Stimulated activated CD4-positive, alpha-beta T cell treated with anti-CD3 and anti-CD28 coated beads, Interleukin-2, amount 100 ng/mL, for 4 hours (primary cell): ENCODE results near the gene CDHR2.
"Not testable (repeated sequence)": the region's sequence is repeated elsewhere in the genome, so short reads cannot be mapped to it uniquely, and the experiment has no call there.

Source experiments
- DNase-seq: peaks from one replicate; pipeline ENCODE4 v3.0.0-alpha.2; 2020; ENCODE audit warnings: low read depth

Gene CDHR2

DNA sequence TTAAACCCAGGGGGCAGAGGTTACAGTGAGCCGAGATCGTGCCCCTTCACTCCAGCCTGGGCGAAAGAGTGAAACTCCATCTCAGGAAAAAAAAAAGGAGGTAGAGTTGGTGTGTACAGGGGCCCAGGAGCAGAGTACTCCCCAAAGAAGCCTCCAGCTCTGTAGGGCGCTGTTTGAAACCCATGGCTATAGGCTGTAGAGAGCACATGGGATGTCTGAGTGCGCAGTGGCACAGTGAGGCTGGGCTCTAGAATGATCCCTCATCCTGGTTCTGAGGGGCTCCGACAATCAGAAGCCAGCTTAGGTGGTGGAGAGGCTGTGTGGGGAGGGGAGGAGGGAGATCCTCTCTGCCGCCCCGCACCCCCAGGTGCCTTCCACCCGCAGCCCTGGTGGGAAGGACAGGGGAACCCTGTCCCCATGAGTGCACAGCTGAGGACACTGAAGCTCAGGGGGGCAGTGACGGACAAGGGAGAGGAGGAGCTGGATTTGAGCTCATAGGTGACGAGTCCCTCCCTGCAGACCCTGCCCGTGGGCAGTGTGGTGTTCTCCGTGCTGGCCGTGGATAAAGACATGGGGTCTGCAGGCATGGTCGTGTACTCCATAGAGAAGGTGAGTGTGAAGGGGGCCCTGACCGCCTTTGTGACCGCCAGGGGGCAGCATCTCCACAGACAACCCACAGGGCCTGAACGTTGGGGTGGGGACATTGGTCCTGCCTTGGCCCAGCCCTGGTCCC, 24.6 kb downstream of the CDHR2 start:
- peak; percentile 65 for DNase-seq

DNA sequence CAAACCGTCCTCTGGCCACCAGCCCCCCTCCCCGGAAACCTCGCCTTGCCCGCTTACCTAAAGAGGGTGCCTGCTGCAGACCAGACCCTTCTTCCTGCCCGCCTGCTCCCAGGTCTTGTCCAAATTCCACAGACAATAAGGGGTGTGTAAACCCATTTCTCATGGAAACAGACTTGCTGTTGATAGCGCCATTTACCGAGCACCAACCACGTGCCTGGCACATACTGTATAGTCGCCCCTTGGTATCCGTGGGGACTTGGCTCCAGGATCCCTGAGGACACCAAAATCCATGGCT, 25.1 kb downstream of the CDHR2 start:
- no peak for DNase-seq

DNA sequence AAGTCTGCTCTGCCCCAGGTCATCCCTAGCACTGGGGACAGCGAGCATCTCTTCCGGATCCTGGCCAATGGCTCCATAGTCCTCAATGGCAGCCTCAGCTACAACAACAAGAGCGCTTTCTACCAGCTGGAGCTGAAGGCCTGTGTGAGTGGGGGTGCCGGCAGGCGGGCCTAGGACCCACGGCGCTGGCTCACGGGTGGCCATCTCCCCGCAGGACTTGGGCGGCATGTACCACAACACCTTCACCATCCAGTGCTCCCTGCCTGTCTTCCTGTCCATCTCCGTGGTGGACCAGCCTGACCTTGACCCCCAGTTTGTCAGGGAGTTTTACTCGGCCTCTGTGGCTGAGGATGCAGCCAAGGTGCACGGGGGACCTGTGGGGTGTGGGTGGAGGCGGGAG, 25.9 kb downstream of the CDHR2 start:
- DNase-seq: no peak

DNA sequence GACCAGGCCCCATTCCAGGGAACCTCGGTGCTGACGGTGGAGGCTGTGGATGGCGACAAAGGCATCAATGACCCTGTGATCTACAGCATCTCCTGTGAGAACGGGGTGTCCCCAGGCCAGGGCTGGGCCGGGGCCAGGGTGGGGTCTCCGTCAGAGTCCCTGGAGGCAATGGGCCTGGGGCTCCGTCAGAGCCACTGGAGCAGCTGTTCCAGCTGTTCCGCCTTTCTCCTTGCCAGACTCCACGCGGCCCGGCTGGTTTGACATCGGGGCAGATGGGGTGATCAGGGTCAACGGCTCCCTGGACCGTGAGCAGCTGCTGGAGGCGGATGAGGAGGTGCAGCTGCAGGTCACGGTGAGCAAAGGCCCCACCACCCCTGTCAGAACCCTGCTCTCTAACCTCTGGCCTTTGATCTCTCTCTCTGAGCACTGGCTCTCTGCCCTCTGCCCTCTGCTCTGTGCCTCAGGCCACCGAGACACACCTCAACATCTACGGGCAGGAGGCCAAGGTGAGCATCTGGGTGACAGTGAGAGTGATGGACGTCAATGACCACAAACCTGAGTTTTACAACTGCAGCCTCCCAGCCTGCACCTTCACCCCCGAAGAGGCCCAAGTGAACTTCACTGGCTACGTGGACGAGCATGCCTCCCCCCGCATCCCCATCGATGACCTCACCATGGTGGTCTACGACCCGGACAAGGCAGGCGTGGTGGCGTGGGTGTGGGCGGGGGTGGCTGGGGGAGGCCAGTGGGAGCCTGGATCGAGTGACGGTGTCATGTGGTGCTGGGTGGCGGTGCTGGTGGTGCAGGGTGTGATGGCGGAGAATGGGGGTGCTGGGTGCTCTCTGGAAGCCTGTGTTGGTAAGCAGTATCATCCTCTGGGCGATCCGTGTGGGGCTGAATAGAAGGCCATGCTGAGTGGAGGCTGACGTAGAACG, 26.6 kb downstream of the CDHR2 start:
- no peak for DNase-seq

DNA sequence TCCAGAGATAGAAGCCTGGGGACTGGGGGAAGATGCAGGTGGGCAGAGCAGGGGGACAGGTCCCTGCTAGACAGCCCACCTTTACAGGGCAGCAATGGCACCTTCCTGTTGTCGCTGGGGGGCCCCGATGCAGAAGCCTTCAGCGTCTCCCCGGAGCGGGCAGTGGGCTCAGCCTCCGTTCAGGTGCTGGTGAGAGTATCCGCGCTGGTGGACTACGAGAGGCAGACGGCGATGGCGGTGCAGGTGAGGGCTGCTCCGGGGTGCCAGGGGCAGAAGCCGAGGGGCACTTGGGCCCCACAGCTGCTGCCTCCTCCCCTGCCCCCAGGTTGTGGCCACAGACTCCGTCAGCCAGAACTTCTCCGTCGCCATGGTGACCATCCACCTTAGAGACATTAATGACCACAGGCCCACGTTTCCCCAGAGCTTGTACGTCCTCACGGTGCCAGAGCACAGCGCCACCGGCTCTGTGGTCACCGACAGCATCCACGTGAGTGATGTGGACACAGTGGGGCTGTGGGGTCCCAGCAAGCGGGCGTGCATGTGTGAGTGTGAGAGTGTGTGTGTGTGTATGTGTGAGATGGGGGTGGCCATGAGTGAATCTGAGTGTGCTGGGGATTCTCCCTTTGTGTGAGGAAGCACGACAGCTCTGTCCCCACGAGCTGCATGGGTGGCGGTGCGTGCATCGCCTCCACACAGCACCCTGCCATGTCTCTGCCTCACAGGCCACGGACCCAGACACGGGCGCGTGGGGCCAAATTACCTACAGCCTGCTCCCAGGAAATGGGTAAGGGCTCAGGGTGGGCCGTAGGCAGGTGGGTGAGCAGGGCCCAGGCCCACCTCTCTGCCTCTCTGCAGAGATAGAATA, 28.4 kb downstream of the CDHR2 start:
- DNase-seq: no peak

DNA sequence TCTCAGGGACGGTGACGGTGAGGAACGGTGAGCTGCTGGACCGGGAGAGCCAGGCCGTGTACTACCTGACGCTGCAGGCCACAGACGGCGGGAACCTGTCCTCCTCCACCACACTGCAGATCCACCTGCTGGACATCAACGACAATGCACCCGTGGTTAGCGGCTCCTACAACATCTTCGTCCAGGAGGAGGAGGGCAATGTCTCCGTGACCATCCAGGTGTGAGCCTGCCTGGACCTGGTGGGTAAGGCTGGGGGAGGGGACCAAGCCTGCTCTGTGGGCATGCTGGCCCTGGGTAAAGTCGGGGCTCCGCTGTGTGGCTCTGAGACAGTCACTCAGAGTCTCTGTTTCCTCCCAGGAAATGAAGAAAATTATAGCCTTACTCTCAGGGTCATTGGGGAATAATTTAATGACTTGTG, 29.3 kb downstream of the CDHR2 start:
- peak; percentile 13 for DNase-seq

DNA sequence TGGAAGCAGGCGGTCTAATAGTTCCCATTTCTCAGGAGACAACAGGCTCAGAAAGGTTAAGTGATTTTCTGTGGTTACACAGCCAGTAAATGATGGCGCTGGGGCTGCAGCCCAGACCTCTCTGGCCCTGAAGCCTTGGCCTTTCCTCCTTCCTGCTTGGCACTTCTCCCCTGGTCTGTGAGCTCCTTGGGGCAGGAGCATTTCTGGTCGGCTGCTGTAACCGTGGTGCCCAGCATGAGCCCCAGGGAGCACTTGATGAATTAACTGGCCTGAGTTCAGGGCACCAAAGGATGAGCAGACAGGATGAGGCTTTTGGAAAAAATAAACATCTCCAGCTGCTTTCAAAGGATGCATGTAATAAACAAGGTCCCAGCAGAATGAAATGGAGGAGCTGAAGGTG, 30.2 kb downstream of the CDHR2 start:
- no peak for DNase-seq

DNA sequence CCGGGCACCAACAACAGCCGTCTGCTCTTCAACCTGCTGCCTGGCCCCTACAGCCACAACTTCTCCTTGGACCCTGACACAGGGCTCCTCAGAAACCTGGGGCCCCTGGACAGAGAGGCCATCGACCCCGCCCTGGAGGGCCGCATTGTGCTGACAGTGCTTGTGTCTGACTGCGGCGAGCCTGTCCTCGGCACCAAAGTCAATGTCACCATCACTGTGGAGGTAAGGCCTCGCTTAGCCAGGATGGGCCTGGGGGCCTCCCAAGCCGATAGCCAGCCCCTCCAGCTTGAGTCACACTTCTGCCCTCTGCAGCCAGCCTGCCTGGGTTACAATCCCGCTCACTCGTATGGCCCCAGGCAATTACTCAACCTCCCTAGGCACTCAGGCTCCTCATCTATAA, 32.2 kb downstream of the CDHR2 start:
- DNase-seq: no peak

DNA sequence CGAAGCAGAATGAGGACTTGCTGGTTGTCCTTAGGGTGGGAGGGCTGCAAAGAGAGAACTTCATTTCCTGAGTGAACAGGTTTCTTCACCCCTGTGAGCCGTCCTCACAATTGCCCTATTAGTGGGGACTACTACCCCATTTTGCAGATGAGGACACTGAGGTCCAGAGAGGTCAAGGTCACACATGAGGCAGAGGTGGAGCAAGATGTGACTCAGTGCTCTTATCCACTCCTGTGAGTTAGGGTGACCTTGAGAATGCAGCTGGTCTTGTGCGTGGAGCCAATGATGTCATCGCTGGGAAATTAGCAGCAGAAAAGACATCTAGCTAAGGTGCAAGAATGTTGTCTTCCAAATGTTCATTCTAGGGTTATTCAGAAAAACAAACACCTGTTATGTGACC, 33.9 kb downstream of the CDHR2 start:
- DNase-seq: no peak

DNA sequence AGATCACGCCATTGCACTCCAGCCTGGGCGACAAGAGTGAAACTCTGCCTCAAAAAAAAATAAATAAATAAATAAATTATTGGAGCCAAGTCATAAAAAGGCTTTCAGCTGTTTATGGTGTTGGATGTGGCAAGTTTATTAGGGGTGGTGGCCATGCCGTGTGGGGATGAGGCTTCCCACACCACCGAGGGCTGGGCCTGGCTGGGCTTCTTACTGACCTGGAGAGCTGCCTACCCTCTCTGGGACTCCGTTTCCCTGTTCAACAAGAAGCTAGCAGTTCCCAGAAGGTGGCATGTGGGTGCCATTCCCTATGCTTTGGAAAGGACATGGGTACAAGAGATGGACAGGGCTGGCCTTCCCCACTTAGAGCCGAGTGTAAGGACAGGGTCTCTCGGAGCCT, 38.3 kb downstream of the CDHR2 start:
- no peak for DNase-seq

DNA sequence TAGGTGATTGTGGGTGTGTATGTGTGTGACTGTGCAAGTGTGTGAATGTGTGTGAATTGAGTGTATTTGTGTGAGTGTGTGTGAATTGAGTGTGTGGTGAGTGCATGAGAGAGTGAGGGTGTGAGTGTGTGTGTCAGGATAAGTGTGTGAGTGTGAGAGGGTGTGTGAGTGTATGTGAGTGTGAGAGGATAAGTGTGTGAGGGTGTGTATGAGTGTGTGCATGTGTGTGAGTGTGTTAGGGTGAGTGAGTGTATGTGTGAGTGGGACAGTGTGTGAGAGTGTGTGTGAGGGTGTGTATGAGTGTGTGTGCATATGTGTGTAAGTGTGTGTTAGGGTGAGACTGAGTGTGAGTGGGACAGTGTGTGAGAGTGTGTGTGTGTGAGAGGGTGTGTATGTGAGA, 39.2 kb downstream of the CDHR2 start:
- DNase-seq: no peak

DNA sequence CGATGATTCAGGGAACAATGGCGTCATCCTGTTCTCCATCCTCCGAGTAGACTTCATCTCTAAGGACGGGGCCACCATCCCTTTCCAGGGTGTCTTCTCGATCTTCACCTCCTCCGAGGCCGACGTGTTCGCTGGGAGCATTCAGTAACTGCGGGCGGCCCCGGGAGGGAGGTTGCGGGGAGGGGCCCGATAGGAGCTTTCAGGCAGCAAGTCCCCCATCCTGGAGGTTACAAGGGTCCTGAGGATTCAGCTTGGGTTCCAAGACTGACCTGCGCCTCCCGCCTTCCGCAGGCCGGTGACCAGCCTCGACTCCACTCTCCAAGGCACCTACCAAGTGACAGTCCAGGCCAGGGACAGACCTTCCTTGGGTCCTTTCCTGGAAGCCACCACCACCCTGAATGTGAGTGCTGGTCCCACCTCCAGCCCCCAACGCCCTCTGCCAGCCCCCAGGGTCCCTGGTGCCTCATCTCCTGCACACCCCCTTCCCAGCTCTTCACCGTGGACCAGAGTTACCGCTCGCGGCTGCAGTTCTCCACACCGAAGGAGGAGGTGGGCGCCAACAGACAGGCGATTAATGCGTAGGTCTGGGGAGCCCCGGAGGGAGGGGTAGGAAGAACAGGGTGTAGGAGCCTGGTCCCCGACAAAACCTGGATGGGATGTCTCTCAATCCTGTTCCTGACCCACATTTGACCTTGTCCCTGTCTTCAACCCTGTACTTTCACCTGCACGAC, 40.1 kb downstream of the CDHR2 start:
- no peak for DNase-seq

DNA sequence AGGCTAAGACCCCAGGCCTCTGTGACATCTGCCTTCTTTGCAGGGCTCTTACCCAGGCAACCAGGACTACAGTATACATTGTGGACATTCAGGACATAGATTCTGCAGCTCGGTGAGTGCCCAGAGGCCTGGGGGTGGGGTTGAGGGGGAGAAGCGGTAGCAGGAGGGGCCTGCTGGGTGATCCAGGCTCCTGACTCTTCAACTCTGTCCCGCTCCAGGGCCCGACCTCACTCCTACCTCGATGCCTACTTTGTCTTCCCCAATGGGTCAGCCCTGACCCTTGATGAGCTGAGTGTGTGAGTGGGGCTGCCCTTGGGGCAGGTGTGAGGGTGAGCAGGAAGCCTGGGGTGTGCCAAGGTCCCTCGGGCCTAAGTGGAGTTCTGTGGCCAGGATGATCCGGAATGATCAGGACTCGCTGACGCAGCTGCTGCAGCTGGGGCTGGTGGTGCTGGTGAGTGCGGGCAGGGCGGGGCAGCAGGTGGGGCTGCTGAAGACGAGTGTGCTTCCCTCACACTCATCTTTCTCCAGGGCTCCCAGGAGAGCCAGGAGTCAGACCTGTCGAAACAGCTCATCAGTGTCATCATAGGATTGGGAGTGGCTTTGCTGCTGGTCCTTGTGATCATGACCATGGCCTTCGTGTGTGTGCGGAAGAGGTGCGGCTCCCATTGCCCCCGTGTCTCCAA, 41.0 kb downstream of the CDHR2 start:
- DNase-seq: no peak

DNA sequence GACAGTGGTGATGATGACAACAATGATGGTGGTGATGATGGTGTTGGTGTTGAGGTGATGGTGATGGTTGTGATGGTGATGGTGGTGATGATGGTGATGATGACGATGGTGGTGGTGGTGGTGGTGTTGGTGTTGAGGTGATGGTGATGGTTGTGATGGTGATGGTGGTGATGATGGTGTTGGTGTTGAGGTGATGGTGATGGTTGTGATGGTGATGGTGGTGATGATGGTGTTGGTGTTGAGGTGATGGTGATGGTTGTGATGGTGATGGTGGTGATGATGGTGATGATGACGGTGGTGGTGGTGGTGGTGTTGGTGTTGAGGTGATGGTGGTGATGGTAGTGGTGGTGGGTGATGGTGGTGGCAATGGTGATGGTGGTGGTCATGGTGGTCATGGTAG, 42.5 kb downstream of the CDHR2 start:
- DNase-seq: not testable (repeated sequence)

DNA sequence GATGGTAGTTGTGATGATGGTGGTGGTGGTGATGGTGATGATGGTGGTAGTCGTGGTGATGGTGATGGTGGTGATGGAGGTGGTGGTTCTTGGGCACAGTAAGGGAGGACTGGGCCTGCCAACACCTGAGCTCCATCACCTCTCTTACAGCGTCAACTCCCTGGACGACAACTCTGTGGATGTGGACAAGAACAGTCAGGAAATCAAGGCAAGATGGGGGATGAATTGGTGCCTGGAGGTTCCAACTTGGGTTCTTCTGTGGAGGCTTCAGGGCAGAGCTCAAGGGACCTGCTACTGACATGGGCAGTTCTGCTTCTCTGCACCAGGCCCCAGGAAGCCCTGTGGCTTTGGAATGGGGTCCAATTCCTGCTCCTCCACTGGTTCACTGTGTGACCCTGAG, 43.4 kb downstream of the CDHR2 start:
- no peak for DNase-seq

DNA sequence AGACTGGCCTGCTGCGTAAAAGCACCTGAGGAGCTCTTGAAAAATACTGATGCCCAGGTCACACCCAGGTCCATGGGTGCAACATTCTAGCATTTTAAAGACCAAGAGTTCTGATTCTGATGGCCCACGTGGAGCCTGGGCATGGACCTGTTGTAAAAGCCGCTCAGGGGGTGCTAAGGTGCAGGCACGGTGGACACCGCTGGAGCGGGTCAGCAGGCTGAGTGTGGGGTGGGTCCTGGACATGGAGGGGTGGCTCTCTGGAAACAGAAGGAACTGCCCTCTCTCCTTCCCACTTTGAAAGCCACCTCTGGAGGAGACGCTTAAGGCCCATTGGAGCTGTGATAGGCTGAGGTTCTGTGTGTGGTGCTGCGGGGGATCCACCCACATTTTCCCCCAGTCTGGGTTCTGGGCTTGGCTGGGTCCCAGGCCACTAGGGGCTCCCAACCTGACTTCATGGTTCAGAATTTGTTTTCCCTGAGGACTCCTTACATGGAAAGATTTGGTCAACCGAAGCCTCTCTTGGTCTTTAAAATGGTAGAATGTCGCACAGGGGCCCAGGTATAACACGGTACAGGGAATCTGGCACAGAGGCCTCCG, 44.2 kb downstream of the CDHR2 start:
- DNase-seq: no peak

DNA sequence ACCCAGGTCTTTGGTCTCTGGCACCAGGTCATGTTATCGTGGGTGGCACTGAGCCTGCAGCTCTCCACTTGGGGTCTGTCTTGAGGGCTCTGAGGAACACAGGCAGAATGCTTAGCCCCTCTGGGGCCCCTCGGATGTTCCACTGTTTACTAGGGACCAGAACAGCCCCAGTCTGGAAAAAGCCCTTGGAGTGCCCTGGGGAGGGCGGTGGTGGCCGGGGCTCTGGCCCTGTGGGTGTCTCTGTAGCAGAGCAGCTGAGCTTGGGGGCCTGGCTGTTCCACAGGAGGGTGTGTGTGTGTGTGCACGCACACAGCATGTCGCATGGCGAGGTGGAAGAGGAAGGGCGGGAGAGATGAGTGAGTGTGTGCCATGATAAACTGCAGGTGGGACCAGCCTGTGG, 45.4 kb downstream of the CDHR2 start:
- DNase-seq: no peak

DNA sequence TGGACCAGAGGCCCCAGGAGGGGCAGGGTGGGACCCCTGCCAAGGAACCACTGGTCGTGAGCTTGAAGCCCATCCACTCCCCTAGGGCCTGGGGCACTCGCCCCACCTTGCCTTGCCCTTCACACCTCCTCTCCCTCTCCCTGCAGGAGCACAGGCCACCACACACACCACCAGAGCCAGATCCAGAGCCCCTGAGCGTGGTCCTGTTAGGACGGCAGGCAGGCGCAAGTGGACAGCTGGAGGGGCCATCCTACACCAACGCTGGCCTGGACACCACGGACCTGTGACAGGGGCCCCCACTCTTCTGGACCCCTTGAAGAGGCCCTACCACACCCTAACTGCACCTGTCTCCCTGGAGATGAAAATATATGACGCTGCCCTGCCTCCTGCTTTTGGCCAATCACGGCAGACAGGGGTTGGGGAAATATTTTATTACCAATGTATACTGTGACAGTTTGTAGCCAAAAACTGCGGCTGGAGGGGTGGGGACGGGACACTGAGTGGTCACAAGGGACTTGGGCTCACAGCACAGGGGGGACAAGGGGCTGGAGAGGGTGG, 46.3 kb downstream of the CDHR2 start:
- no peak for DNase-seq

DNA sequence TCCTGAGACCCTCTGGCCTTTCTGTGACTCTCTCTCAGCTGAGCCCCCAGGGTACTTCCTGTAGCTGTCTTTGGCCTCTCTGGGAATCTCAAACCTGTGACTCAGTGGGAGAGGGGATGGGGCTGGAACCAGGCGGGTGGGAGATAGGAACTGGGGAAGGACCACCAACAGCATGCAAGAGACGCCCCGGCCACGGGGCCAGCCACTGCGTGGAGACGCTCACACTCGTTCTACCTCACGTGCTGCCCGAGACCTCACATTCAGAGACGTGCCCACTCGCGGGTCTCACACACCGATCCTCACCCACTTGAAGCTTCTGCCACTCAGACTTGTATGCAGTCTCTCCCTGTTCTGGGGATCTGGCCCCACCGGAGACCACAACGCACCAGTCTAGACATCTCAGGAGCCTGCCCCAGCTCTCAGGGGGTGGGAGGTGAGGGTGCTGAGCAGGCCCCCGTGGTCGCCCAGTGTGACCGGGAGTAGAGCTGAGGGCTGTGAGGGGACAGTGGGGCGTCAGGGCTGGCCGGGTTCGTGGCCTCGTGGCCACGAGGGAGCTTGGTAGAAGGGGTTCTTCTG, 47.0 kb downstream of the CDHR2 start:
- no peak for DNase-seq

DNA sequence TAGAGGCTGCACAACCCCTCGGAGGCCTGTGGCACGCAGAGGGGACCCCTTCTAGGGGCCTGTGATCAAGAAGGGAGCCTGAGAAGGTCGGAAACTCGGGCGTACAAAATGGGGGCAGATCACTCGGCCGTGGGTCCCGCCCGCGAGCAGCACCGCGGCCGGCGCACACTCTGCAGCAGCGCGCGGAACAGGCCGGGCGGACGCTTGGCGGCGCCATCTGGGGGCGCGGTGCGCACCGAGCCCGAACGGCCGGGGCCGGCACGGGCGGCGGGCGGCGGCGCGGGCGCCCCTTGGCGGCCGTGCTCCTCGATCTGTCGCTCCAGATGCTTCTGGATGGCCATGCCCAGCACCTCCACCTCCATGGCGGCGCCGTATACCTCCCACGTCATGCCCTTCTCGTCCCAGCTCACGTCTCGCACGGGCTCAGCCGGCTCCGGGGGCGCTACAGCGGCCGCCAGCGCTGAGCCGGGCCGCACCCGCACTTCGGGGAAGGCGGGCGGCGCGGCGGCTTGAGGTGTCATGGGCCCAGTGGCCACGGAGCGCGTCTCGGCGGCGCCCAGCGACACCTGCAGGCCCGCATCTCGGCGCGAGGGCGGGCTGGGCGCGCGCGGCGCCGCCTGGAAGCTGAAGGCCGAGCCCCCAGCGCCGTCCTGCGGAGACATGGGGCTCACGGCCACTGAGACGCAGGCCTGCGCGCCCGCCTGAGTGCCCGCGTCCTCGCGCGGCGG, 47.7 kb downstream of the CDHR2 start:
- peak; percentile 60 for DNase-seq
